ENCODE results near the gene ARHGEF17.

ARHGEF17 gene

GRCh38 chr11:73398721-73399120, 90.6 kb downstream of the ARHGEF17 start:
- TF ChIP-seq CTCF (IDR thresholded peaks at IDR 0.05; ENCODE audit: low read depth, low read length, missing control alignments): no peak
- DNase-seq (ENCODE audit: extremely low read depth, low read depth): no peak
- no peak overlapping the region for H3K4me3 ChIP-seq (replicated peaks; ENCODE audit: low read depth, low read length)

GRCh38 chr11:73399159-73399590, 91.1 kb downstream of the ARHGEF17 start:
- TF ChIP-seq CTCF (IDR thresholded peaks at IDR 0.05; ENCODE audit: low read depth, low read length, missing control alignments): no peak
- no peak overlapping the region for H3K4me3 ChIP-seq (replicated peaks; ENCODE audit: low read depth, low read length)
- no peak for DNase-seq (ENCODE audit: extremely low read depth, low read depth)

GRCh38 chr11:73399636-73400035, 91.6 kb downstream of the ARHGEF17 start:
- TF ChIP-seq CTCF (IDR thresholded peaks at IDR 0.05; ENCODE audit: low read depth, low read length, missing control alignments): no peak
- DNase-seq (ENCODE audit: extremely low read depth, low read depth): no peak
- H3K4me3 ChIP-seq (replicated peaks; ENCODE audit: low read depth, low read length): no peak overlapping the region

- no peak overlapping the region for H3K4me3 ChIP-seq (replicated peaks; ENCODE audit: low read depth, low read length)
- no peak for DNase-seq (ENCODE audit: extremely low read depth, low read depth)
- TF ChIP-seq CTCF (IDR thresholded peaks at IDR 0.05; ENCODE audit: low read depth, low read length, missing control alignments): no peak
These were observed 92.2 kb downstream of the ARHGEF17 start for GRCh38 chr11:73400293-73400692.

- no peak for TF ChIP-seq CTCF (IDR thresholded peaks at IDR 0.05; ENCODE audit: low read depth, low read length, missing control alignments)
- H3K4me3 ChIP-seq (replicated peaks; ENCODE audit: low read depth, low read length): no peak overlapping the region
- DNase-seq (ENCODE audit: extremely low read depth, low read depth): no peak
These were observed 93.3 kb downstream of the ARHGEF17 start for GRCh38 chr11:73401217-73401923.

- DNase-seq (ENCODE audit: extremely low read depth, low read depth): no peak
- no peak overlapping the region for H3K4me3 ChIP-seq (replicated peaks; ENCODE audit: low read depth, low read length)
- no peak for TF ChIP-seq CTCF (IDR thresholded peaks at IDR 0.05; ENCODE audit: low read depth, low read length, missing control alignments)
These were observed 94.1 kb downstream of the ARHGEF17 start for GRCh38 chr11:73401924-73402833.
